ENCODE results near the gene R3HDM1.

DNA sequence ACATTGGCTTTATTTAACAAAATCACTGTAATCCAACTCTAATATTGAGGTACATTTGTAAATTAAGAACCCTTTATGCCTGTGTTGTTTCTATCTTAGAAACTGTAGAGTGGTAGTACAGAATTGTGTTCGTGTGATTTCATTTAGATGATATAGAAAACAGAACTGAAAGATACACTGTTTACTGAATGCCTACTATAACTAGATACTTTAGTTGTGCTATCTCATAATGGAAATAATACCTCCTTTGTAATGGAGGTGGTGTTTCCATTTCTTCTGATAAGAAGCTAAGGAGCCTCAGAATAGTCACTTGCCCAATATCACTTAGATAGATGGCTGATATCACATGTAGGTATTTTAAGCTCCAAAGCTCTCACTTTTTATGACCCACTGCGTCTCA lies 147.8 kb downstream of the R3HDM1 start:
- TF ChIP-seq POLR2AphosphoS5 (IDR thresholded peaks at IDR 0.05; ENCODE audit: low read depth, low read length) = no peak
- TF ChIP-seq SIN3A (IDR thresholded peaks at IDR 0.05; ENCODE audit: borderline replicate concordance, insufficient read depth, low read depth, low read length) = no peak
- TF ChIP-seq, protein P1, sequence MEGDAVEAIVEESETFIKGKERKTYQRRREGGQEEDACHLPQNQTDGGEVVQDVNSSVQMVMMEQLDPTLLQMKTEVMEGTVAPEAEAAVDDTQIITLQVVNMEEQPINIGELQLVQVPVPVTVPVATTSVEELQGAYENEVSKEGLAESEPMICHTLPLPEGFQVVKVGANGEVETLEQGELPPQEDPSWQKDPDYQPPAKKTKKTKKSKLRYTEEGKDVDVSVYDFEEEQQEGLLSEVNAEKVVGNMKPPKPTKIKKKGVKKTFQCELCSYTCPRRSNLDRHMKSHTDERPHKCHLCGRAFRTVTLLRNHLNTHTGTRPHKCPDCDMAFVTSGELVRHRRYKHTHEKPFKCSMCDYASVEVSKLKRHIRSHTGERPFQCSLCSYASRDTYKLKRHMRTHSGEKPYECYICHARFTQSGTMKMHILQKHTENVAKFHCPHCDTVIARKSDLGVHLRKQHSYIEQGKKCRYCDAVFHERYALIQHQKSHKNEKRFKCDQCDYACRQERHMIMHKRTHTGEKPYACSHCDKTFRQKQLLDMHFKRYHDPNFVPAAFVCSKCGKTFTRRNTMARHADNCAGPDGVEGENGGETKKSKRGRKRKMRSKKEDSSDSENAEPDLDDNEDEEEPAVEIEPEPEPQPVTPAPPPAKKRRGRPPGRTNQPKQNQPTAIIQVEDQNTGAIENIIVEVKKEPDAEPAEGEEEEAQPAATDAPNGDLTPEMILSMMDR (IDR thresholded peaks at IDR 0.05) = no peak
- TF ChIP-seq TCF7L2 (IDR thresholded peaks at IDR 0.05; ENCODE audit: low read depth, low read length) = no peak

Data from Panc1 (cell line).